HFF-Myc (cell line): ENCODE data around the gene CPSF4L.

ENCODE experiments used
- DNase-seq: peaks from one replicate; pipeline ENCODE4 v3.0.0-alpha.2; 2011; ENCODE audit warnings: low read depth; ENCODE audit errors: extremely low read depth
- H3K4me3 ChIP-seq: replicated peaks from 2 replicates; pipeline ENCODE4 v1.5.1; 2011; ENCODE audit warnings: low read depth, mild to moderate bottlenecking, control low read depth, low read length
- CTCF ChIP-seq: IDR thresholded peaks from 2 replicates; pipeline ENCODE4 v1.5.1; 2012; ENCODE audit warnings: mild to moderate bottlenecking, low read depth, low read length, control low read depth; ENCODE audit errors: missing control alignments

Gene CPSF4L

DNA sequence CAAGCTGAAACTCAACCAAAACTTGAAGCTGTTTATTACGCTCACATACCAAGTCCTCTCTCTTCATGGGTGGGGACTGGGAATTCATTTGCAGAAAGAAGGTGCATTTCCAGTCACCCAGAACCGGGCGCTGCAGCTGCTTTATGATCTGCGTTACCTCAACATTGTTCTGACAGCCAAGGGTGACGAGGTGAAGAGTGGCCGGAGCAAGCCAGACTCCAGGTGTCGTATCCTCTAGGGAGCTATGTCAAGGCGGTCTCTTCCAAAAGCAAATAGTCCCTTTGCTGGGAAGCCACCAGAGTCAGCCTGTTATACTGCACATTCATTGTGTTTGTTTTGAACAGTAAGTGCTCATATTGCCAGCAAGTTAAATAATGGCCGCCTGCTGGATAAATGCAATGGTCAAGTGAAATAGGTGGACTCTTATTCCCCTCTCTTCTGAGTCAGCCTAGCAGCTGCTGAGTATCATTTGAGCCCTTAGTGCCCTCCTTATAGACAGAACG lies 56.2 kb downstream of the CPSF4L start:
- TF ChIP-seq CTCF, result no peak
- no peak overlapping the region for H3K4me3 ChIP-seq
- DNase-seq, result no peak

DNA sequence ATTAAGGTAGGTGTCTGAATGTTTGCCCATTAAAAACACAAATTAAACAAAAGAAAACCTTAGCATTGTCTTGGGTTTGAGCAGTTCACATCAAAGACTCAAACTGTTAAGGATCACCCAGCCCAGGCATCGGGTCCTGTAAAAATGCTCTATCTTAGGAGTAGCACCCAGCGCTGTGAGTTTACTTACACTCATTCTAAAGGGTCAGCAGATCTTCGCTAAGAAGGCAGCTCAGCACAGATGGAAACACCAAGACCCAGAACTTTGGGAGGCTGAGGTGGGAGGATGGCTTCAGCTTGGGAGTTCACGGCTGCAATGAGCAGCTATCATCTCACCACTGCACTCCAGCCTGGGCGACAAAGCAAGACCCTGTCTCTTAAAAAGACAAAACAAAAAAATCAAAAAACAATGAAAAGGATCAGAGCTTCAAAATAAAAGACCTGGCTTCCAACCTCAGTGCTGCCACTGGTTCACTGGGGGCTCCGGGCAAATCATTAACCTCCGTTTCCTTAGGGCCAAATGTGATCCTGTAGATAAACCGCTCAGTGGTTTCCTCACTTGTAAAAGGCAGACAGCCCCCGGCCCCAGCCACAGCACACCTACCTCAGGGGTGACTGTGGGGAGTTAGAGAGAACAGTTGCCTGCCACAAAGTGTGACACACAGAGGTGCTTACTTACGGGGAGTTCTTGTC lies 57.7 kb downstream of the CPSF4L start:
- no peak overlapping the region for H3K4me3 ChIP-seq
- TF ChIP-seq CTCF, result no peak
- DNase-seq, result no peak

DNA sequence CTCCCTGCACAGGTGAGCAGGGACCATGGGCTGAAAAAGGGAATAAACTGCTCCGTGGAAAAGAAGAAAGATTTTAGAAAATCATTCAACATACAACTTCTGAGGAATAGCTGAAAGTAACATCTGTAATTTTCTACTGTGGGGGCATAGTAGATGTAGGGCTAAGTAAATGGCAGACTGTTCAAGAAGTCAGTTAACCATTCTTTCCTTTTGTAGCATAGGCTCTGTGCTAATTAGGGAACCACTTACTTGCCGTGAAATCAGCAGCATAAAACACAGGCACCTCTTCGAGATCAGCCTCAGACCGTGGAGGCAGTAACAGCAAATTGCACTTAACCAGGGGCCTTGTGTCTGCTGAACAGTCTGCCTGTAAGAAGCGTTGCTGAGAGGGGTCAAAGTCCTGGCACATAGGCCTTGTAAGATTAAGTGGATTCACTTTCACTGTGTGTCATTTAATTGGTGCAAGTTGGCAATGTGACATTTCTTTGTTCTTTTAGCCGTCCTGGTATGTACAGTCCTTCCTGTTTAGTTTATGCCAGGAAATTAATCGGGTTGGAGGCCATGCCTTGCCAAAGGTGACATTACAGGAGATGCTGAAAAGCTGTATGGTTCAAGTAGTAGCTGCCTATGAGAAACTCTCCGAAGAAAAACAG lies 58.4 kb downstream of the CPSF4L start:
- H3K4me3 ChIP-seq, result no peak overlapping the region
- TF ChIP-seq CTCF, result no peak
- no peak for DNase-seq

DNA sequence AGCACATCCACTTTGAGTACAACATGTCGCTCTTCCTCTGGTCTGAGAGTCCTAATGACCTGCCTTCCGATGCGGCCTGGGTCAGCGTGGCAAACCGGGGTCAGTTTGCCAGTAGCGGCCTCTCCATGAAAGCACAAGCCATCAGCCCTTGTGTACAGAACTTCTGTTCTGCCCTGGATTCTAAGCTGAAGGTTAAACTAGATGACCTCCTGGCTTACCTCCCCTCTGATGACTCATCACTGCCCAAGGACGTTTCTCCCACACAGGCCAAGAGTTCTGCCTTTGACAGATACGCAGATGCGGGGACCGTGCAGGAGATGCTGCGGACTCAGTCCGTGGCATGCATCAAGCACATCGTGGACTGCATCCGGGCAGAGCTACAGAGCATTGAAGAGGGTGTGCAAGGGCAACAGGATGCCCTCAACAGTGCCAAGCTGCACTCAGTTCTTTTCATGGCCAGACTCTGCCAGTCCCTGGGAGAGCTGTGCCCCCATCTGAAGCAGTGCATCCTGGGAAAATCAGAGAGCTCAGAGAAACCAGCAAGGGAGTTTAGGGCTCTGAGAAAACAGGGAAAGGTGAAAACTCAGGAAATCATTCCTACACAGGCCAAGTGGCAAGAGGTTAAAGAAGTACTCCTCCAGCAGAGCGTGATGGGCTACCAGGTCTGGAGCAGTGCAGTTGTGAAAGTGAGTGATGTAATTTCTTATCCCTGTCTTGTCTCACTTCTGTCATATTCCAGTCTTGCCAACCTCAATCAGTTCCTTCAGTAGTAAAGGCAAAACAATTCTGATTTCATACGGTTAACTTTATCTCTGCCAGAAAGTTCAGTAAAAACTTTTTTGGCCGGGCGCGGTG lies 60.2 kb downstream of the CPSF4L start:
- no peak overlapping the region for H3K4me3 ChIP-seq
- TF ChIP-seq CTCF, result no peak
- no peak for DNase-seq

DNA sequence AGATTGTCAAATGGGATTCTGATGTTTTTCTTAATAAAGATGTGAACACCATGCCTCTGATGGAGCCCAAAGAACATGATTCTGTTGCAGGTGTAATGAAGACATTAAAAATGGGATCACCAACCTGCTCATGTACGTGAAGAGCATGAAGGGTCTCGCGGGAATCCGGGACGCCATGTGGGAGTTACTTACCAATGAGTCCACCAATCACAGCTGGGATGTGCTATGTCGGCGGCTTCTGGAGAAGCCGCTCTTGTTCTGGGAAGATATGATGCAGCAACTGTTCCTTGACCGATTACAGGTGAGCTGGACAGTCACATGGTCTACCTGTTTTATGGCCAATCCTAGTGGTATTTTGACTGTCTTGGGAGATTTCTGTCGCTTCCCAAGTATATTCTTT lies 61.2 kb downstream of the CPSF4L start:
- no peak for DNase-seq
- no peak overlapping the region for H3K4me3 ChIP-seq
- no peak for TF ChIP-seq CTCF

GRCh38 chr17:73199751-73200317 lies 61.8 kb downstream of the CPSF4L start:
- TF ChIP-seq CTCF, result no peak
- H3K4me3 ChIP-seq, result no peak overlapping the region
- DNase-seq, result no peak
